ENCODE results near the gene NAPG.
"Not testable (repeated sequence)": the region's sequence is repeated elsewhere in the genome, so short reads cannot be mapped to it uniquely, and the experiment has no call there.

NAPG gene

DNA sequence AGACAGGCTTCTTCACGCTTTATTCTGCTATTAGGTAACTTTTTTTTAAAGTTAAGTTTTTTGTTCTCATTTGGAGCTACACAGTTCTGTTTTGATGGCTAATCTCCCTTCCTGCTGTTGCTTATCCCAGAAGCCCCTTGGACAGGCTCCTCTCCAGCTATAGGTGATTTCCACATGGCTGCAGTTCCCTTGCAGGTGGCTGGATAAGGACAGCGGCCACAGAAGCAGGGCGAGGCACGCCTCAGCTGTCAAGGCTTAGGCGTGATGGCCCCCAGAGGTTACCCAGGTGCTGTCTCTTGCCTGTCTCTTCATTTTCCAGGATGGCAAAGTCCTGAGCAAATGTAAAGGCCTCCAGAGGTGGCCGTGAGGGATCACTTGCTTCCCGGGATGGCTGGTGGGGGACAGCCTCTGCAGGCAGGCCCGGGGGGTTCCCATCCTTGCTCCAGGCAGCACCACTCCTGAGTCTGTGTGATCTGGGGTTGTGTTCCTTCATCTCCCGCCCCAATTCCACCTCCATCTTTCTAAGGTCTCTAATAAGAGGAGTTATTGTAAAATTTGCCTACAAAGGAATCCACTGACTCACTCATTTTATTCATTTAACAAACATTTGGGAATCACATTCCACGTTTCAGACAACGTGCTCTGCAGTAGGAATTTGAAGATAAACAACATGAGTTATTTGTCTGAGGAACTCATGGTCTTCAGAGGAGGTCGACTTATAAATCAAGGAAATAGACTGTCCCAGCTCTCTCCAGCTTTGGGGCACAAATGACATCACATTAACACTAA lies 53.4 kb downstream of the NAPG start:
- DNase-seq (ENCODE audit: low spot score) = no peak

DNA sequence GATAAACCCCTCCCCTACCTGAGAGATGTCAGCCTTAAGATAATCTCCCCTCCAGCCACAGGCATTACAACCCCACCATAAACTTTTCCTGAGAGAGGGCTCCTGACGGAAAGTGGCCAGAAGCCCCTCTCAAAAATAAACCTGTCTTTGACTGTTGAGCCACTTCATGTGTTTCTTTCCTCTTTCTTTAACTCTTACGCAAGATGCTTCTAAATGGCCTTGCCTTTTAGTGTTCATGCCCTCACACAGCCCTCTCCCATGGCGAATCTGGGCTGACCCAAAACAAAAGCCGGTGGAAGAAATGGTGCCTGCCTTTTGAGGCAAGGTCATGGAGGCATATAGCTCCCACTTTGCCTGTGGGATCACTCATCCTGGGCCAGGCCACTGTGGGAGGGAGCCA lies 54.4 kb downstream of the NAPG start:
- no peak for DNase-seq (ENCODE audit: low spot score)

DNA sequence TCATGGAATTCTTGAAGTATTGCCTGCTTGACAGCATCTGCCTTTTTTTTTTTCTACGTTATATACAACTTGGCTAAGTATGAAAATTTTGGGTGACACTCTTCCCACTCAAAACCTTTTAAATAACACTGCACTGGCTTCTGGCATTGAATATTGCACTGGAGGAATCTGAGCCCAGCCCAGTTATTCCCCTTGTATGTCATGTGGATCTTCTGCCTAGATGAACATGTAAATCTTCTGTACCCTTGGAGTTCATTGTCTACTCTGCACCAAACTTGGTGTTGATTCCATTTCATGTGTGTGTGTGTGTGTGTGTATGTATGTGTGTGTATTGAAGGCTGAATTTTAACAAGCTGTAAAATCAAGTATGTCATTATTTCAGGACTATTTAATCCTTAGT lies 59.4 kb downstream of the NAPG start:
- no peak for DNase-seq (ENCODE audit: low spot score)

DNA sequence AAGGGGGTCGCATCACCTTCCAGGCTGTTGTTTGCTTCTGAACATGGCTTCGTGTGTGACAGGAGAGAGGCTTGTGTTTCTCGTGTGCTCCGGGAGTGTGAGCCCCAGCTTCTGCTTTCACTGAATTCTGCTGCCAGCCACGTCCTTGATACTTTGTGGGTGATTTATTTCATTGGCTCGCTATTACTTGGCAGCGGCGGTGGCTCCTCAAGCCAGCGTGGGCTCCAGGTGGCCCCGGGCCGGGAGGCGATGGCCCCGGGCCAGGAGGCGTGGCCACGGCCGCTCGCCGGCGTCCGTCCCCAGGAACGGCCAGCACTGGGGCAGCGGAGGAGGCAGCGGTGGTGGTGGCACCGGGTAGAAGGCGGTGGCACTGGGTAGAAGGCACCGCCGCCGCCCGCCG lies 63.1 kb downstream of the NAPG start:
- DNase-seq (ENCODE audit: low spot score) = no peak

DNA sequence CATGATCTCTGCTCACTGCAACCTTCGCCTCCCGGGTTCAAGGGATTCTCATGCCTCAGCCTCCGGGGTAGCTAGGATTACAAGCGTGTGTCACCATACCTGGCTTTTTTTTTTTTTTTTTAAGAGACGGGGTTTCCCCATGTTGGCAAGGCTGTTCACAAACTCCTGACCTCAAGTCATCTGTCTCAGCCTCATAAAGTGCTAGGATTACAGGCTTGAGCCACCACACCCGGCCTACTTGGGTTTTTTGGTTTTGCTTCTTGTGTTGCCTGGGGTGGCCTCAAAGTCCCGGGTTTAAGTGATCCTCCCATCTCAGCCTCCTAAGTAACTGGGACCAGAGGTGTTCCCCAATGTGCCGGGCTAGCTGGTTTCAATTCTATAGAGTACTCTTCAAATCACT lies 64.6 kb downstream of the NAPG start:
- DNase-seq (ENCODE audit: low spot score) = no peak

DNA sequence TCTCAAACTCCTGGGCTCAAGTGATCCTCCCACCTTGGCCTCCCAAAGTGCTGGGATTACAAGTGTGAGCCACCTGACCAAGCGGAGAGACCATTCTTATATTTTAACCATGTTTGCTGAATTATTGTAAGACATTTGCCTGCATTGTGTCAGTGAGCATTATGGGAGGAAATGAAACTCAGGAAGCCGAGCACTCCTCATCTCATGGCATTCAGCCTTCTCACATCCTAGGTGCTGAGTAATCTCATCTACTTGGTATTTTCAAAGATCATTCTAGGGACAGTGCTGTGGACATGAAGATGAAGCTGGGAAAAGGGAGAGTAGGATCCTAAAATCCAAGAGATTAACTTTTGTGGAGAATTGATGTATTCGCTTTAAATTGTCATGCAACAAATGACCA lies 66.1 kb downstream of the NAPG start:
- DNase-seq (ENCODE audit: low spot score) = no peak

DNA sequence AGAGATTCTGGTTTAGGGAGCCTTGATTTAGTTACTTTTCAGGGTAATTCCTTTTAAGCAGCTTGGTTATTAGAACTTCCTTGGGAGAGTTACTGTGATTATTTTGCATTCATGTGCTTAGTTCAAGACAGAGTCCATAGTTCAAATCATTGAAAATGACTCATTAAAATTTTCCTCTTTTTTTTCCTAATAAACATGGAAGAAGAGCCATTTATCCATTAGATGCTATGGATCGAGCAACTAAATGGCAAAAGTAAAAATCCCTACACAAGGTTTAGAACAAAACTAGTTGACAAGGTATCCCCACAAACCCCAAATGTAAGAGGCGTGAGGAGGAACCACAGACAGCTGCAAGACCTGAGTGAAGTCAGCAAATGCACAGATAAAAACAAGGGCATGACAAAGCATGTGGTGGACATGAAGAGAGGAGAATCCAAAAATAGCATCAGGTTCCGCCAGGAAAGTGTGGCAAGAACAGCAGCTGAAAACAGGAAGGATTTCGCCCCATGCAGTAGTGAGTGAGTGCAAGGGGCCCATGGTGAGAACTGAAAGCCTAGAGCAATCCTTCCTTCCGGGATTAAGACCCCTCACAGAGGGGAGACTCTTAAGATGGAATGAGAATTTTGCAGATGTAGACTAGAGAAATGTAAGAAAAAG lies 67.7 kb downstream of the NAPG start:
- DNase-seq (ENCODE audit: low spot score) = not testable (repeated sequence)

DNA sequence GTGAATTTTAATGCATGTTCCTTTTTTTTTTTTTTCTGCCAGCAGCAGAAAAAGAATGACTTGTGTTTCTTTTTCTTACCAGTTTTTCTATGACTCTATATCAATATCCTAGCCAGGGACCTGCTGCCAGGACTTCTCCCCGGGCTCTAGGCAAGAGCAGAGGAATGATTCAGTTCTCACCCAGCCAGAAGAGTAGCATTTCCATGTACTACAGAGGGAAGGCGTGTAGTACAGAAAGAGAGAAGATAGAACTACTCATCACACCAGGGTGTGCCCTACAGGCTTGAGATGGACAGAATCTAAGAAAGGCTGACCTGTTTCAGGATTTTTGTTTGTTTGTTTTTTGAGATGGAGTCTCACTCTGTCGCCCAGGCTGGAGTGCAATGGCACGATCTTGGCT lies 70.1 kb downstream of the NAPG start:
- not testable (repeated sequence) for DNase-seq (ENCODE audit: low spot score)

DNA sequence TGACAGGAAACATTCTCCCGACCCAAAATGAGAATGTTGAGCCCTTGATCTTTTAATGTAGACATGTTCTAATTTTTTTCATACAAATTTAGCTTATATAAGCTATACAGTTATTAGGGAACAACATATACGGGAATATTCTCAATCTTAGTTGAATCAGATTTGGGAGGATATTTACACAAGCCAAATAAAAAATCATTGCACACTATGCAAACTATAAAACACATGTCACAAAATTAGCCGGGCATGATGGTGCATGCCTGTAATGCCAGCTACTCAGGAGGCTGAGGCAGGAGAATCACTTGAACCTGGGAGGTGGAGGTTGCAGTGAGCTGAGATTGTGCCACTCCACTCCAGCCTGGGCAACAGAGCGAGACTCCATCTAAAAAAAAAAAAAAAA lies 71.9 kb downstream of the NAPG start:
- not testable (repeated sequence) for DNase-seq (ENCODE audit: low spot score)

DNA sequence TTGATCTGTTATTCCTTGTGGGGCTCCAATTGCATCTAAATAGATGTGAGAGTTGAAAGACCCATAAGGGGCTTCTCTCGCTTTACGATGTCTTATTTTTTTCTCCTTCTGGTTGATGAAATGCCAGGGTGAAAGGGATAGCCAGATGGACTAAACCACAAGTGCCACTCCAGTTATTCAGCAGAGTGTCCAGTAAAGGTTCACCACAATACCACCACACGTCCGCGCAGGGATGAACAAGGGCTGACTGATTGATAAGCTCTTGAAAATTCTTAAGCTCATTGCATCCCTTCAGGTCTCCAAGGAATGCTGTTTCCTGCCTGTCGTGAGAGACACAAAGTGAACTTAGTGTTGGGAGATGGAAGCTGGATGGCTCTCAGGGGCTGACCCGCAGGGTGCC lies 74.9 kb downstream of the NAPG start:
- not testable (repeated sequence) for DNase-seq (ENCODE audit: low spot score)

Measured in activated CD4-positive, alpha-beta T cell treated with anti-CD3 and anti-CD28 coated beads, Interleukin-2, Interleukin-4, amounts not matched to agents 100 ng/mL and 50 ng/mL, durations not matched to agents 16 hours and 8 hours (primary cell).